GM18907 (cell line): ENCODE measurements around the gene LRPAP1.

ENCODE experiments used
- ATAC-seq: cut with Tn5 transposase; IDR thresholded peaks from one replicate; pipeline ENCODE4 v1.9.1; 2021; ENCODE audit warnings: mild to moderate bottlenecking, moderate library complexity; ENCODE audit not compliant: unreplicated experiment

LRPAP1 gene

DNA sequence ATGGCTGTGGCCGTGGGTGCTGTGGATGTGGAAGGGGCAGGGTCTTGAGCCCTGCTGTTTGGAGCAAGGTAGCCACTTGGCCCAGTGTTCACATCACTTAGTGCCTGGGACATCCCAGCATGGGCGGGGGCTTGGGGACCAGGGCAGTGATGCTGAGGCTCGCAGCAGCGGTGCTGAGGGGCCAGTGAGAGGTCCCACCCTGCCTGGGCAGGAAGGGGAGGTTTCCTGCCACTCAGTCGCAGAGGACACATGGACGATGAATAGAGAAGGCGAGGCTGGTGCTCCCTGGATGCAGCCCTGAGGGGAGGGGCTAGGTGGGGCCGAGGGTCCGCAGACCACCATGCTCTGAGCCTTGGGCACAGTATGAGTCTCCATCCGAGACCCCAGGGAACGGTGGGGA lies 43.4 kb downstream of the LRPAP1 start:
- no peak for ATAC-seq

DNA sequence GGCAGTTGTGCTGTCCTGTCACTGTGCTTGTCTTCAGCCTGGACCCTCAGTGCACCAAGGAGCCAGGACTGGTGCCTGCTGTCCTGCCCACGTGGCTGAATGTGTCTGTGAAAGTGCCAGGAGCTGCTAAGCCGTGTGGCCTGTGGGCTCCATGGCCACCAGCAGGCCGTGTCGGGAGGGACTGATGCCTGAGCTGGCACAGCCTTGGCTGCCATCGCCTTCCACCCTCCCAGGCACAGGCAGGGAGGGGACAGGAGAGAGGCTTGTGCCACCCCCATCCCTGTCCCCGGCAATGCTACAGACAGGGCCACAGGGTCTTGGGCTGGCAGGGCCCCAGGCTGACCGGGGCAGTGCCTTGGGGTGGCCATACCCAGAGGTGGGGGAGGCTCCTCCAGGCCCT lies 44.4 kb downstream of the LRPAP1 start:
- ATAC-seq, result no peak

DNA sequence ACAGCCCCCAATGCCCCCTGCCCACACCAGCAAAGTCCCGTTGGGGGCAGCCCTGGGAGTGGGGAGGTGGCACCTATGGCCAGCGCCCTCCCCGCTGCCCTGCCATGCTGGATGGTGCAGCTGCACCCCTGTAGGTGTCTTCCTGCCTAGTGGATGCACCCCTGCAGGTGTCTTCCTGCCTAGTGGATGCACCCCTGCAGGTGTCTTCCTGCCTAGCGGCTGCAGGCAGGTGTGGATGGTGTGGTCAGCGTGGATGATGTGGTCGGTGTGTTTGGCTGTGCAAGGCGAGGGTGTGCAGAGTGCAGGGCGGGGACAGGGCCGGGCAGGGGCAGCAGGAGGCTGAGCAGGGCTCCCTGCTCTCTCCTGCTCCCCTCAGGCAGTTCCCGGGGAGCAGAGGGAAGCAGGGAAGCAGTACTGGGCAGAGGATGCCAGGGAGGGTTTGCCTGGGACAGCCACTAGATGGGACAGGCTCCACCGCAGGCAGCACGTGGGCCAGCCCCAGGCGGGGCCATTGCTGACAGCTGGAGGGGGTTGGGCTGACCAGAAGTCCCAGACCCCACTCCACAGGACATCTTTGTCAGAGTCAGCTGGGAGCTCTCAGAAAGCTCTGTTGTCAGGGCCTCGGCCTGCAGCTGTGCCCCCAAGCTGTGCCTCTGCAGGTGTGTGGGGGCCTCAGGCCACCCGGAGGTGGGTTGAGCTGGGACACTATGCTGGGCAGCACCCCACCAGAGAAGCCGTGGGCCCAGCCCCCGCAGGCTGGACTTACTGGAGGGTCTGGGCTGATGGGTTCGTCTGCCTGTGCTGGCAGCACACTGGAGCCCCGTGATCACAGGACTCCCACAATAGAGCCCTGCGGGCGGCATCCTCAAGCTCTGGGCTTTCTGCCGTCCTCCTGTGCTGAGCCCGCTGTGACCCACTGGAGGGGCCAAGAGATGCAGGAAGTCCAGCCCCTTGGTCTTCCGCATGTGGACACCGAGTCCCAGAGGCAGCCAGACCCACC lies 45.4 kb downstream of the LRPAP1 start:
- no peak for ATAC-seq

DNA sequence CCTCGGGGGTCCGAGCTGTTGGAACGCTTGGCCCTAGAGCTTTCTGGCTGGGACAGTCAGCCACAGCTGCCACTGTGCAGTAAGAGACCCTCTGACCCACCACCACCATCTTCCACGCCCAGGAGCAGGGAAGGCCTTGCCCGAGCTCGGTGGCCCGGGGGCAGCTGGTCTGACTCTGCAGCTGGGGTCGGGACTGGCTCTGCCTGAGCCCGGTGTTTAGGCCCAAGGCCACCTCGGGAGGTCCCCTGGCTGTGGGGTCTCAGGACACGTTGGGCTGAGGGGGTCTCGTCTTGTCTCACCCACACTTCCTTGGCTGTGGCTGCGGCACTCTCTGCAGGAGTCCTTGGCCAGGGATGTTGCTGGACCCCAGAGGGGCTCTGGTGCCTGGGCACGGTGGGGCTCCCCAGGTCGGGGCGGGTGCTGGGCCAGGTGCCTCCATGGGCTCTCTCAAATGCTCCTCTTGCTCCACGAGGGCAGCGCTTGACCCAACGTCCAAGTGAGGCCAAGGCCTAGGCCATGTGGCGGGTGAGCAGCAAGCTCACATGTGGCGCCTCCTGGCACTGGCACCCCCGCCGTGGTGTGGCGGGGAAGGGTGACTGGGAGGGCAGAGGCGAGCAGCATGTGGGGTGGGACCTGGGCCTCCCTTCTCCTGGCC lies 46.2 kb downstream of the LRPAP1 start:
- ATAC-seq, result no peak

DNA sequence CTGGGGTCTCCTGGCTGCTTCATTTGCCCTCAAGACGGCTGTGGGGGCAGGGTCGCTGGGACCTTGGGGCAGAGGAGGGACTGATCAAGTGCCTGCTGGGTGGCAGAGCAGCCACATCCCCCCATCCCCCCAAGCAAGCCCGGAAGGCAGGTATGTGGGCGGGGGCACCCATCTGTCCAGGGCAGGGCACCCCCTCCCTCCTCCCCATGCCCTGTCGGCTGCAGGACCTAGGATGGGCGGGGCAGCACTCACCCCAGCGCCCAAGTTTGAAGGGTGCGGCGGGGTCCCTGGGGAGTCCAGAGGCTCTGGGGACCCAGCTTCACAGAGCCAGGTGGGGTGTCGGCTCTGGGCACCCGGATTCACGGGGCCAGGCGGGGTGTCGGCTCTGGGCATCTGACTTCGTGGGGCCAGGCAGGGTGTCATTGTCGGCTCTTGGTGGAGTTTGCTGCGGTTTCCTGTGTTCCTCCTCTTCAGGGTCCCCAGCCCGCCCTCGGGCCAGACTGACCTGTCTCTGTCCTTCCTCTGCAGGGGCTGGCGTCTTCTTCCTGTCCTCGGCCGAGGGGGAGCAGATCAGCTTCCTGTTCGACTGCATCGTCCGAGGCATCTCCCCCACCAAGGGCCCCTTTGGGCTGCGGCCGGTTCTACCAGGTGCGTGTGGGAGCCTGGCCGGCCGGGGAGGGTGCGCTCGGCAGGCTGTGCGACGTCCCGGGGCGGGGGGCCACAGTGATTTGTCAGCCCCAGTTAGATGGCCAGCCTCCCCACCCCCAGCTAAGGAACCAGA lies 47.0 kb downstream of the LRPAP1 start:
- no peak for ATAC-seq

DNA sequence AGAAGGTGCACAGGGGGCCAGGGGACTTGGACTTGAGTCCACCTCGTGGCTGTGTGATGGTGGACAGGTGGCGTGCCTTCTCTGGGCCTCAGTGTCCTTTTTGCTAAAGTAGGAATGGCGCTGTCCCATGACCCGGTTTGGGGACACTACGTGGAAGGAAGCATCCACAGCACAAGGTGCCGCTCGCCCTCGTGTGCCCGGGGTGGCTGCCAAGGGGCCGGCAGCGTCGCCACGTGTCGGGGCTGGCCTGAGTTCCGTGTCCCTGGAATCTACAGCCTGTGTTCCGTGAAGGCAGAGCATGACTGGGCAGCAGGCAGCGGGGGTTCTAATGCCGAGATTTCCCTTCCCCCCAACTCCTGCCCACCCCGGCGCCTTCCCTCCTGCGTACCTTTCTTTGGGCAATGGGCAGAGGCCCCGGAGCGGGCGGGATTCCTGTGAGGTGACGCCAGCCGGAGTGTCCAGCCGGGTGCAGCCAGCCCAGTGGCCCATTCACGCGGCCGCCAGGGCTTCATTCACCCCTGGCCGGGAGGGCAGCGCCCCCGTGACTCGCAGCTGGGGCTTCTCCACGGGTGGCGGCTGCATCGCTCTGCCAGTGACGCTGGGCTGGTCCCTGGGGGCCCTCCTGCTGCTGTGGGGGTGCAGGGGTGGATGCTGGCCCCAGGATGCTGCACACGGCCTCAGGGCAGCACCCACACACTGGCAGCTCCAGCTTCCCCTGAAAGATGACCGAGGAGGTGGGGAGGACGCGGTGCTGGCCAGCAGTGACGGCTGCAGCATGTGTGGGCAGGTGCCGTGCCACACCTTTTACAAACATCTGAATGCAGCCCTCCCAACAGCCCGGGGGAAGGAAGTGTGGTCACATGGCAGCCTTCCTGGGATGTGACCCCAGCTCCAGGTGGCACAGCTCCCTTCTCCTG lies 47.9 kb downstream of the LRPAP1 start:
- ATAC-seq, result no peak

DNA sequence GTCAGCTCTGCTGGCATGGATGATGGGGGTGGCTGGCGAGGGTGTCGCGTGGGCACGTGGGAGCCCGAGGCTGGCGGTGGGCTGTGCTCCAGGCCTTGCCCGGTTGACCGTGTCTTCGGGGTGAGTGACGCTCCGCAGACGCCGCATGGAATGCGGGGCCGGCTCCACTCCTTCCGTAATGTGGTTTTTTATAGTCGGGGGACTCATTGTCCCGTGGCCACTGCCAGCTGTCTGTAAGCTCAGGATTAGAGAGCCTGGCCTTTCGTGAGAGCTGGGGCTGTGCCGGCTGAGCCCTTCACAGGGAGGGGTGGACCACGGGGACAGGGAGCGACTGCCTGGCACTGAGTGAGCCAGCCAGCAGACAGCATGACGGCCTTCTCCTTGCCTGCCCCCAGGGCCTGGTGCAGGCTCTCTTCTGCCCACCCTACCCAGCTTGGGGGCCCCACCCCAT lies 48.7 kb downstream of the LRPAP1 start:
- no peak for ATAC-seq

DNA sequence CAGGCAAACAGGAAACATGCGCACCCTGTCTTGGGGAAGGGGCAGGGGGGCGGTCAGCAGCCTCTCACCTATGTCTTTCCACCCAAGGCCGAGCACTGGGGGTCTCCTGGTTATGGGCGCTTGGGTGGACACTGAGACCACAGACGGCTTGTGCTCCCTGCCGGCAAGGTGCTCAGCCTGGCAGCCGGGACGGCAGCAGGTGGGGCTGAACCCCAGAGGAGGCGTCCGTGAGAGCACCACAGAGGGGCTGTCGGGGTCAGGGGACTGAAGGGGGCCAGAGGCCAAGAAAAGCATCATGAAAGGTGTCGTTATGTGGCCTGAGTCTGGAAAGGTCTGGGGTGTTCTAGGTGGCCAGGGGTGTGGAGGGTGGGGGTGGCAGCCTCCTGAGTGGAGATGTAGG lies 49.5 kb downstream of the LRPAP1 start:
- ATAC-seq, result no peak

DNA sequence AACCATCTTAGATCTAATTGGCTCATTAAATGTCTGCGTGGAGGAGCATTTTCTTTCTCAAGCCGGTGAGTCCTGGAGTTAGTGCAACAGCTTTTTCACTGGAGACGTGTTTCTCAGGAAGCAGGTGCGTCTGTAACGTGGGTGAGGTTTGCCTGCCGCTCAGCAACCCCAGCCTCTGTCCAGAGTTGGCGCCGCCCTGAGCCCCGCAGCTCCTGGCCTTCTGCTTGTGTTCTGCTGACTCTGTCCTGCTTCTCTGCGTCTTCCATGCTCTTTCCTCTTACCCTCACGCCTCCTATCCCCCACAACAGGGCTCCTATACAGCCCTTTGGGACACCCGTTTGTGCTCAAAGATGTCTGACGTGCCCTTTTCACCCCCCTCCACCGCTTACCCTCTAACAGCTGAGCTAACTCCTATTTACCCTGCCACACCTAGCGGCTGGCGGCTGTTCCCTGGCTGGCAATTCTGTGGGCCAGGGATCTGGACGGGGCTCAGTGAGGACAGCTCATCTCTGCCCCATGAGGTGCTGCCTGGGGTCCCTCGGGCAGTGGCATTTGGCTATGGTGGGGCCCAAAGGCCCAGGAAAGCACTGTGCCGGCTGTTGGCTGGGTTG lies 50.3 kb downstream of the LRPAP1 start:
- no peak for ATAC-seq

DNA sequence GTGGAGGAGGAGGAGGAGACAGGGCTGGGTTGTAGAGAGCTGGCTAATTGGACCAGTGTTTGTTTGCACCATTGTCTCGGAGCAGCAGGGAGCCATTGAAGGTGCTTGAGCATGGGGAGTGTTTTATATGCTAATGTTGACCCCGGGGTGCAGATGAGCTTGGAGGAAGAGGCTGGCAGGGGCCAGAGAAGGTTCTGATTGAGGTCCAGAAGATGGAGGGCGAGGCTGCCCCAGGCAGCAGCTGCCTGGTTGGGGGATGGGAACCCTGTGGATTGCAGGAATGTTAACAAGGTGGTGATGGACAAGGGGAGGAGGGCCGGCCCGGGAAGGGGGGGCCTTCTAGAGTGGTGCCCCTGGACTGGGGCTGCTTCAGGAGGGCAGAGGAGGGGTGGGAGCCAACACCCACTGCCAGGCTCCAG lies 51.1 kb downstream of the LRPAP1 start:
- no peak for ATAC-seq

DNA sequence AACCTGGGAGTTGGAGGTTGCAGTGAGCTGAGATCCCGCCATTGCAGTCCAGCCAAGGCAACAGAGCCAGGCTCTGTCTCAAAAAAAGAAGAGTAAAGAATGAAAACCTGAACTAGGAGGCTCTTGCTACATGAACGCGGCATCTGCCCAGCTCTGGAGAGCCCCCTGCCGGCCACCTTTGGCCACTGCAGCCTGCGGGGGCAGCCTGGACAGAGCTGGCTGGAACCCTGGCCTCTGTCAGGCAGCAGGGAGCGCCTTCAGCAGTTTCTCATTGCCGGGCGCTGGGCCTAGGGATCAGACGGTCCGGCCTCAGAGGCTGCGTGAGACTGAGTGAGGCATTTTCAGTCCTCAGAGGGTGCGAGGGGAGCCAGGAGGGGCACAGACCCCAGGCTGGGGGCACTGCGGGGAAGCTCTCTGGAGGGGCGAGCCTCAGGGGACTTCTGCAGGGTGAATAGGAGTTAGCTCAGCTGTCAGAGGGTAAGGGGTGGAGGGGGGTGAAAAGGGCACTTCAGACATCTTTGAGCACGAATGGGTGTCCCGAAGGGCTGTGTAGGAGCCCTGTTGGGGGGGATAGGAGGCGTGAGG lies 51.6 kb downstream of the LRPAP1 start:
- ATAC-seq, result no peak

DNA sequence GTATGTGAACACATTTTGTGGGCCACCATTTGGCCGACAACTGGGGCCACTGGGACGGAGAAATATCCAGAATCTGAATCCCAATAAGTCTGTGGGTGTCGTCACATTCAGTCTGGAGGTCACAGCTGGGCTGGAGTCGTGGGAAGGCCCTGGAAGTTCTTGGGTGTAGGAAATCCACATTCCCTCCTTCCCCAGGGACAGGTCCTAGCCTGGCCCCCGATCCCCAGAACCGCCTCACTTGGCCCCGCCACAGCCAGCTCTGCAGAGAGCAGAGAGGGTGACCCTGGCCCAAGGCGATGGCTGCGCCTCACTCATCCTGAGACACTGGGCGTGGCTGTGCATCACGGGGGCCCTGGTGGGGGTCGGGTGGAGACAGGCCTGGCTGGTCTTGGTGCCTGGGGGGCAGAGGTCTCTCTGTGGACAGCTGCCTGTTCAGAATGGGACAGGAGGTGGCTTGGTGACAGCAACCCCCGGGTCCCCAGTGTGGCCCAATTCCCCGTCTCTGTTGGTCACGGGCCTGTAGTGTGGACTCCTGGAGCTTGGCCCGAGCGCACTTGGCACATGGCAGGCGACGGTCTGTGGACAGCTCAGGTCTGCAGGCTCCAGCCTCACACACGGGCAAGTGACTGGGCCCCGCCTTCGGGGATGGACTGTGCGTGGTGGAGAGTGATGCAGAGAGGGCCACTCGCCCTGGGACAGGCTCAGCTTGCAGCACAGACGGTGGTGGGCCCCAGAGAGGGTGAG lies 52.7 kb downstream of the LRPAP1 start:
- no peak for ATAC-seq

DNA sequence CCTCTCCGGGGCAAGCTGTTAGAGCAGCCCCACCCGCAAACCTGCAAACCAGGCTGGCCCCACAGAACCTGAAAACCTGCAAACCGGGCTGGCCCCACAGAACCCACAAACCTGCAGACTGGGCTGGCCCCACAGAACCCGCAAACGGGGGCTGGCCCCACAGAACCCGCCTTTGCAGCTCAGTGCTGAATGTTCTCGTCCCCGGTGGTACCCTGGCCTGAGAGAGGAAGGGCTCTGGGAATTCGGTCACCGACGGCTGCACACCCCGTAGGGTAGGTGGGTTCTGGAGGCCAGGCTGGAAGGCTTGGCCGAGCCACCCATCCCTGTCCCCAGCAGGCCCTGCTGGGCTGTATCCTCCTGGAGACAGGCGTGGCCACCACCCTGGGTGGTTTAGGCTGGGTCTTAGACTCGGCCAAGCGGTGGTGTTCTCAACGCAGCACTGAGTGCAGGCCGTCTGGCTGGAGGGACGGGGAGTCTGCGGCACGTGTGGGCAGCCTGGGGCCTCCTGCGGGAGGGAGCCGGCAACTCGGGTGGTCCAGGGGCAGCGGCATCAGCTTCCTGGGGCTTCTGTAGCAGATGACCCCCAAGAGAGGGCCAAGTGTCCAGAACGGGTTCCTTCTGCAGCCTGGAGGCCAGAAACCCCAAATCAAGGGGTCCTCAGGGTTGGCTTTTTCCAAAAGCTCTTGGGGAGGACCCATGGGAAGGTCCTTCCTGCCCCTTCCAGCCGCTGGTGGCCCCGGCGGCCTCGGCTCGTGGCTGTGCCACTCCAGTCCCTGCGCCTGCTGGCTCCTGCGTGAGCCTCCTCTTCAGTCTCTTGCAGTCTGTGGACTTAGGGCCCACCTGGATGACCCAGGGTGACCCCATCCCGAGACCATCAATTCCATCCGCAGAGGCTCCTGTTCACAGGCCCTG lies 53.5 kb downstream of the LRPAP1 start:
- no peak for ATAC-seq

DNA sequence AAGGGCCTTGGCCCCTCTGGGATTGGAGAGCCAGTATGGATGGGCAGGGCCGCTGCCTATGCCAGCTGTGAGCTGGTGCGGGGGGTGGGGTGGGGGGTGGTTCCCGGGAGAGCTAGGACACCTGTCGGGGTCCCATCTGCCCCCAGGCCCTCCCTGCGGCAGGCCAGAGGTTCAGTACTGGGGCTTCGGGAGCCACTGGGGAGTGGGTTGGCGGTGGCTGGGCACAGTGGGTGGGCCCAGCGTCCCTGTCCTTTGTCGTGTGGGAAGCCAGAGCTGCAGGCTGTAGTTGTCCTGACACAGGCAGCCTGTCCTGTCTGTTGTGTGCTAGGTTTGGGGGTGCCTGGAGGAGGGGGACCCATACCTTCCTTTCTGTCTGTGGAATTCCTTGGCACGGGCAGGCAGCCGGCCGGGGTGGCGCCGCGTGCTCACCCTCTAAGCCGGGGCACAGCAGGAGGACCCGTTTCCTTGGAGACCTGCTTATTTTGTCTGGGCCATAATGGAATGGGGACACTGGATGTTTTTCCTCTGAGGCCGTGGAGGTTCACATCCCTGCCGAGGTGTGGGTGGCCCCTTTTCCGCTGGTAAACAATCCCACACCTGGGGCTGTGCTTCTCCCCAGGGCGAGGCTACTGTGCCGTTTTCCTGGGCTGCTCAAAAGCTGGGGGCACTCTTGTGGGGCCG lies 54.3 kb downstream of the LRPAP1 start:
- no peak for ATAC-seq

DNA sequence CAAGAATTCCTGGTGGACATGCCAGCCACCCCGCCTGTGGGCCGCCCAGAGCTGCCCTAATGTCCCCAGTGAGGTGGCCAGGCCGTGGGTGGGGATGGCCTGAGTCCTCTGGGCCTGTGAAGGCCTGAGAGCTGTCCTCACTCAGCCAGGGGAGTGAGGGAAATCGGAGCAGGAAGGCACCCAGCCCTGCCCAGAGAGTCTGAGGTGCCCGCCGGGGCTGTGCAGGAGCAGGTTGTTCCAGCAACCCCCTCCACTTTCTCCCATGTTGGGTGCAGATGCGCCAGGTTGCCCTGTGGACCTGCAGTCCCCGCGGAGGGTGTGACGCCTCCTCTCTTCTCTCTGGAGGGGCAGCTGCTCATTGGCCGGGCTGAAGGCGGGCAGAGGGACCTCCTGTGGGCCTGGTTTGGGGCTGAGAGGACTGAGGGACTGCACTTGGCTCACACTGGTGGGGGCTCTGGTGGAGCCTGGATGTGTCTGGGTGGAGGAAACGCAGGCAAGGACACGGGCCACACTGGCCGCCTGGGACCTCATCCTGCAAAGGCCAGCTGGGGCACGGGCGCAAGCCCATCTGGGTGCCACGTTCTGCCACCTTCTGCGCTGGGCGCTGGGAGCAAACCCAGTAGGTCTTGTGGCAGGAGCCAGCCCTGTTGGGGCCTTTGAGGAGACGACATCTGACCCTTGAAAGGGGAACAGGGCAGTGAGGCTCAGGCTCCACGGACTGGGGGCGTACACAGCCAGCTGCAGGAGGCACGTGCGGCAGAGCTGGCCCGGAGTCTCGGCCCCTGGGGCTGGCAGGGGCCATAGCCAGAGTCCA lies 55.1 kb downstream of the LRPAP1 start:
- no peak for ATAC-seq

DNA sequence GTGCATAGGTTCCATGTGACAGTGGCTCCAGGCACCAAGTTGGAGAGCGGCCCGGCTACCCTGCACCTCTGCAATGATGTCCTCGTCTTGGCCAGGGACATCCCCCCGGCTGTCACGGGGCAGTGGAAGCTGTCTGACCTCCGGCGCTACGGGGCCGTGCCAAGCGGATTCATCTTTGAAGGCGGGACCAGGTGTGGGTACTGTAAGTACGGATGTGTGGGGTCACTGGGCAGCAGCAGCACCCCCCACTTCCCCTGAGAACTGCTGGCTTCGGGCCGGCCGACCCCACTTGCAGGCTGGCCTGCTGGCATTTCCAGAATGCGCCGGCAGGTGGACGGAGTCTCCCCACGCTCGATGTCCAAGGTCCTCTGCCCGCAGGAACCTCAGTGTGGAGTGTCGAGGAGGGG lies 55.9 kb downstream of the LRPAP1 start:
- no peak for ATAC-seq
